Lower lobe of right lung (tissue), 2 donors: ENCODE measurements around the gene HSPA9. TPM values are rescaled to one million over a fixed set of nuclear protein-coding genes. Genes with fewer than 3 reads are reported as not detected.

Experiments used
- ATAC-seq, 2 donors: fragments of 200-7000 bp; cut with Tn5 transposase; one replicate each; pipeline ENCODE4 v1.9.1; 2020 to 2022; ENCODE audit warnings: mild to moderate bottlenecking in 2 of 2, moderate library complexity in 2 of 2
- DNase-seq: peaks from one replicate; pipeline ENCODE4 v3.0.0-alpha.2; 2020
- H3K27ac ChIP-seq: fragments of 200-600 bp; one replicate; pipeline ENCODE4 v1.8.0; 2022
- H3K27me3 ChIP-seq: fragments of 200-600 bp; one replicate; pipeline ENCODE4 v1.8.0; 2022; ENCODE audit warnings: low read depth
- H3K36me3 ChIP-seq: fragments of 200-600 bp; one replicate; pipeline ENCODE4 v1.8.0; 2022; ENCODE audit warnings: mild to moderate bottlenecking
- H3K4me1 ChIP-seq: fragments of 200-600 bp; one replicate; pipeline ENCODE4 v1.8.0; 2022
- H3K4me3 ChIP-seq: fragments of 200-600 bp; one replicate; pipeline ENCODE4 v1.8.0; 2022; ENCODE audit warnings: mild to moderate bottlenecking
- H3K9me3 ChIP-seq: fragments of 200-600 bp; one replicate; pipeline ENCODE4 v1.8.0; 2022
- intact Hi-C: fragments of 100-400 bp; cut with DNase I; formaldehyde crosslinking; loops from one replicate; pipeline ENCODE4 v1.11.0; 2022
- total RNA-seq: library from RNA; stranded (reverse); fragmentation: NEBNext Ultra II Directional; extraction: Animal tissue kit (Norgen Biotek cat#: 25700); gene quantifications from one replicate; pipeline ENCODE4 v1.2.1, GENCODE V29; 2021
- TF ChIP-seq, protein P1 (sequence below): fragments of 200-600 bp; IDR thresholded peaks from one replicate; pipeline ENCODE4 v1.8.0; 2022; ENCODE audit warnings: antibody characterized with exemption, mild to moderate bottlenecking
- donor health status: DM: no; HTN: yes; CAD: no; lungs with severe emphysema.

Gene HSPA9
- total RNA-seq, 1 donor from 2014 or later = 148 TPM

DNA sequence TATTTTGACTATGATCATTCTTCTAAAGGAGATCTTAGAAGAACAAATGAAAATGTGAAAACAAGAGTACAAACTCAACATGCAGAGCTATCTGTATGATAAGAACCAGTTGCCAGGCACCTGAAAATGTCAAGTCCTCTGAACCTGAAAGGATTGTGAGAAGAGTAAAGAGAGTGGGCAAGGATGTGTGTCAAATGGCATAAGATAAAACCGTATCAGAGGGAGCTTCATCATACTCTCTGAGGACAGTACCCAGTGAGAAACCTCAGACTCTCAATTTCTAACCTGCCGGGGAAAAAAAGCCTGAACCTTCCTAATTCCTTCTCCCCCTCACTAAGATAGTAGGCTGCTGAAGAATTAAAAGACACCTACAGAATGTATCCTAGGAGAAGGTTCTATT is 39.0 kb downstream of the HSPA9 start:
- H3K4me3 ChIP-seq = no peak overlapping the region
- H3K4me1 ChIP-seq = peaks cover 46% of the 10 kb centered on the region
- TF ChIP-seq, protein P1, sequence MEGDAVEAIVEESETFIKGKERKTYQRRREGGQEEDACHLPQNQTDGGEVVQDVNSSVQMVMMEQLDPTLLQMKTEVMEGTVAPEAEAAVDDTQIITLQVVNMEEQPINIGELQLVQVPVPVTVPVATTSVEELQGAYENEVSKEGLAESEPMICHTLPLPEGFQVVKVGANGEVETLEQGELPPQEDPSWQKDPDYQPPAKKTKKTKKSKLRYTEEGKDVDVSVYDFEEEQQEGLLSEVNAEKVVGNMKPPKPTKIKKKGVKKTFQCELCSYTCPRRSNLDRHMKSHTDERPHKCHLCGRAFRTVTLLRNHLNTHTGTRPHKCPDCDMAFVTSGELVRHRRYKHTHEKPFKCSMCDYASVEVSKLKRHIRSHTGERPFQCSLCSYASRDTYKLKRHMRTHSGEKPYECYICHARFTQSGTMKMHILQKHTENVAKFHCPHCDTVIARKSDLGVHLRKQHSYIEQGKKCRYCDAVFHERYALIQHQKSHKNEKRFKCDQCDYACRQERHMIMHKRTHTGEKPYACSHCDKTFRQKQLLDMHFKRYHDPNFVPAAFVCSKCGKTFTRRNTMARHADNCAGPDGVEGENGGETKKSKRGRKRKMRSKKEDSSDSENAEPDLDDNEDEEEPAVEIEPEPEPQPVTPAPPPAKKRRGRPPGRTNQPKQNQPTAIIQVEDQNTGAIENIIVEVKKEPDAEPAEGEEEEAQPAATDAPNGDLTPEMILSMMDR = no peak
- no peaks in the 10 kb centered on the region for H3K9me3 ChIP-seq
- H3K27me3 ChIP-seq = no peaks in the 10 kb centered on the region
- intact Hi-C loops = no loop called here
- H3K36me3 ChIP-seq = peaks cover 18% of the 10 kb centered on the region
- DNase-seq (no peak), ATAC-seq (no peak)
- no peak overlapping the region for H3K27ac ChIP-seq

DNA sequence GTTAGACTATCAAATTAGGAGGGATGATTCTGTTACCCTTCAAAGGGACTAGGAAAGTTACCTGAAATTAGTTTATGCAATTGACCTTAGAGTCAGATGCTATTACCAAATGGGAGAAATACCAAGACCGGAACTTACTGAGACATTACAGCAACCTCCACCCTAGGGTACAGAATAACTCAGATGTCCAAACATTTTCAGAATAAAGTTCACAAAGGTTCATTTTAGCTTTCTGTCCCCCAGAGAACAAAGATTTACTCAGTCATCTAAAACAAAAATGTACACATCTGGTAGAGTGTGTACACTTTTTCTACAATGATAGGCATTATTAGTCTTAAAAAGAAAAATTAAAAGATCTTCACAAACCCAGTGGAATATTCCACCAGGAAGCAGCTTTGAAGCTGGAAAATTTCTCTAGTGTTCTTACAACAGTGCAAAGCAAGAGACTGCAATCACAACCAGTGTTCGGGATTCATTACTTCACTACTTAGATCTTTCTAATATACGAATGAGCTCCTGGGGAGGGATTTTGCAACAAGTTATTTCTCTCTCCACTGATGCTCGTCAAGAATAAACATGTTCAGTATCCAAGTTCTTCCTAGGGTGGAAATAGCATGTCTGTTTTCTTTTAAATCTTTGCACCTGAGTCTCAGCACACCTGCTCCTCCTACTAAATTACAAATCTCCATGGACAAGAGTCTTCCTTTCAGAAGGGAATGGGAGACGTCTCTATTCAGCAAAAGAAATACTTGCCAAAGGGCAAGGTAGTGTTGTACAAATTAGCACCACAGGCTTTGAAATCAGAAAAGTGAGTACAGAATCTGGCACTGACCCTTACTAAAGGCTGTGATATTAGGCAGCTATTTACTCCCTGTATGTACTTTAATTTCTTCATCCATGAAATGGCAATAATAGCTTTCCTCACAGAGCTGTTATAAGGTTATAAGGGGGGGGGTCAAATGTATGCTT is 40.9 kb downstream of the HSPA9 start:
- DNase-seq (no peak), ATAC-seq (no peak)
- TF ChIP-seq, protein P1 = no peak
- Histone ChIP-seq H3K4me3 (no peak overlapping the region), H3K36me3 (peaks cover 23% of the 10 kb centered on the region), H3K27ac (no peak overlapping the region), H3K9me3 (no peaks in the 10 kb centered on the region), H3K27me3 (no peaks in the 10 kb centered on the region), H3K4me1 (peaks cover 38% of the 10 kb centered on the region)
- intact Hi-C loops = no loop called here

DNA sequence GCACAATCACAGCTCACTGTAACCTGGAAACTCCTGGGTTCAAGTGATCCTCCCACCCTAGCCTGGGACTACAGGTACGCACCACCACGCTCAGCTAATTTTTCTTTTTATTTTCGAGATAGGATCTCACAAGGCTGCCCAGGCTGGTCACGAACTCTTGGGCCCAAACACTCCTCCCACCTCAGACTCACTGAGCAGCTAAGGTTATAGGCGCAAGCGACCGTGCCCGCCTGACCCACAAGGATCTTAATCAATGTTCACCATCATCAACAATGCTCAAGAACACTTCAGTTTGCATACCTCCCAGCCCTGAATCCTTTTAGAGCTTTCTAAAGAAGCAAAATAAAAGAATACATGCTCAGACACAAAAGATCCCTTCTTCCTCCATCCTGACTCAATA is 45.4 kb downstream of the HSPA9 start:
- intact Hi-C loops = no loop called here
- ATAC-seq = peak; percentile 40 to 50
- no peak for DNase-seq
- H3K9me3 ChIP-seq = no peaks in the 10 kb centered on the region
- no peak overlapping the region for H3K4me3 ChIP-seq
- H3K27ac ChIP-seq = no peak overlapping the region
- peaks cover 17% of the 10 kb centered on the region for H3K36me3 ChIP-seq
- no peaks in the 10 kb centered on the region for H3K27me3 ChIP-seq
- TF ChIP-seq, protein P1 = no peak
- peaks cover 55% of the 10 kb centered on the region for H3K4me1 ChIP-seq

DNA sequence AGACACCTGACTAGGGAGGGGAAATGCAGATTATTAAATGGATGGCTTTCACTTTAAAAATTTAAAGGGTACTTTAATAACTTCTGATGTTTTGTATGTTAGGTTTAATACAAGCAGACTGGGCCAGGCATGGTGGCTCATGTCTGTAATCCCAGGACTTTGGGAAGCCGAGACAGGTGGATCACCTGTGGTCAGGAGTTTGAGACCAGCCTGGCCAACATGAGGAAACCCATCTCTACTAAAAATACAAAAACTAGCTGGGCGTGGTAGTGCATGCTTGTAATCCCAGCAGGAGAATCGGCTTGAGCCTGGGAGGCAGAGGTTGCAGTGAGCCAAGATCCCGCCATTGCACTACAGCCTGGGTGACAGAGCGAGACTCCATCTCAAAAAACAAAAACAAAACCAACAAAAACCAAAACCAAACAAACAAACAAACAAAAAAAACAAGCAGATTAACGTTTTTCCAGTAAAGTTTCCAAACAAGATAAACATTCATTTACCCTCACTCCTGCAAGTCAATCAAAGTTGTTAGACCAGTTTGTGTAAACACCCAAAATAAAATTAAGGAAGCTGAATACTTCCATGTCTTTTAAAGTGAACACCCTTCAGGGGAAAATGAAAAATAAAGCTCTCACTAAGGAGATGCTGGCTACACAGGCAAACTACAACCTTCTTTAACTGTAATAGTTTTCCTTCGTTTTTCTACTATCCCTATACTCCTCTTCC is 46.3 kb downstream of the HSPA9 start:
- Histone ChIP-seq H3K36me3 (peaks cover 17% of the 10 kb centered on the region), H3K4me1 (peaks cover 46% of the 10 kb centered on the region), H3K27ac (no peak overlapping the region), H3K4me3 (no peak overlapping the region), H3K9me3 (no peaks in the 10 kb centered on the region), H3K27me3 (no peaks in the 10 kb centered on the region)
- ATAC-seq = no peak
- DNase-seq = no peak
- intact Hi-C loops = no loop called here
- TF ChIP-seq, protein P1 = no peak

DNA sequence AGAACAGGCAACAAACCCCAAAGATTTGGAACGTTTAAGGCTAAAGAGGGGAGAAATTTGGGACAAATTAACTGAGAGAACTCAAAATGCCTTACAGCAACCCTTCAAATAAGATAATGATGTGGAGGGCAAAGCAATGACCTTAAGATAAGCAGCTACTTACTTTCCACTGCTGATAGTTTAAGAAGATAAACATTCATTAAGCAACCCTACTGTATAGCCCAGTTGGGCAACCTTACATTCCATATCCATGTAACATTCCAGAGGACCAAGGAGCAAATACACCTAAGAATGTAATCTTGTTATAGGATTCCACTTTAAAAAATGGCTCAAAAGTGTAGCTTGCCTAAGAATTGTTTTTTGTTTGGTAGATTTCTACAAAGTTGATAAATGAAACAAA is 47.0 kb downstream of the HSPA9 start:
- Histone ChIP-seq H3K27me3 (no peaks in the 10 kb centered on the region), H3K4me1 (peaks cover 41% of the 10 kb centered on the region), H3K4me3 (no peak overlapping the region), H3K36me3 (peaks cover 13% of the 10 kb centered on the region), H3K27ac (no peak overlapping the region), H3K9me3 (no peaks in the 10 kb centered on the region)
- ATAC-seq = peak; percentile 82 to 87
- TF ChIP-seq, protein P1 = no peak
- no peak for DNase-seq
- intact Hi-C loops = no loop called here
